Ecto neural progenitor cell (in vitro differentiated cells): Measurements from ENCODE around the gene CCDC28A.

Source experiments
- DNase-seq: peaks from one replicate; pipeline ENCODE4 v3.0.0-alpha.2; 2018; ENCODE audit warnings: low spot score

The CCDC28A gene

GRCh38 chr6:138833816-138834539 is 60.4 kb downstream of the CCDC28A start:
- no peak for DNase-seq

DNA sequence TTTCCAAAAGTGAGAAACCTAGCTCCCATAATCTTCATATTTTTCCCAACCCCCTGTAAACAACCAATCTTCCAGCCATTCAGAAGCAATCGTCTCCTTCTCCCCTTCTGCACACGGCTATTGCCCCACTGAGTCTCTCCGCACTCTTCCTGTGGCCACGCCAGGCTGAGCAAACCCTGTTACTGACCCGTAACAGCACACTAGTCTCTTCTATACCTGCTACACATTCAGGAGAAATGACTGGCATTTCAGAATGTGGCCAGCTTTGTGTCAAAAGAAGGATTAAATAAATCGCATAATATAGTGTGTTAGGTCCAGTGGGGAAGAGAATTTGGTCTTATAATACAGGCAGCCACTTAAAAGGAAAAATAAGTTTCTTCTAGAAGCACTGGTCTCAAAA is 63.7 kb downstream of the CCDC28A start:
- DNase-seq, result no peak
